ENCODE results near the gene FEN1. TPM values are rescaled to one million over a fixed set of nuclear protein-coding genes. Genes with fewer than 3 reads are reported as not detected.

FEN1 gene
- total and polyA plus RNA-seq, 8 donors = 13.9 to 42.4 (median 26.2) TPM

- Histone ChIP-seq H3K4me3 (peak overlapping the region; percentile 54 to 68), H3K9me3 (no peaks in the 10 kb centered on the region), H3K36me3 (peaks cover 0 to 34% of the 10 kb centered on the region in 2 donors), H3K27ac (peak overlapping the region; percentile 95 to 97), H3K27me3 (peaks cover 0 to 28% of the 10 kb centered on the region in 2 donors), H3K4me1 (peaks cover 3 to 27% of the 10 kb centered on the region in 2 donors)
- intact Hi-C loops (cut with DNase I) = no loop called here
- no peak for TF ChIP-seq CTCF (IDR thresholded peaks at IDR 0.05)
- DNase-seq (peak in 1 of 4 donors; percentile 32), ATAC-seq (no peak)
Observed at GRCh38 chr11:61814247-61814957, 21.7 kb downstream of the FEN1 start.

- Histone ChIP-seq H3K27ac (peak overlapping the region; percentile 95 to 97), H3K9me3 (no peaks in the 10 kb centered on the region), H3K36me3 (peaks cover 0 to 27% of the 10 kb centered on the region in 2 donors), H3K27me3 (peaks cover 0 to 28% of the 10 kb centered on the region in 2 donors), H3K4me3 (peak overlapping the region; percentile 54 to 68), H3K4me1 (peaks cover 3 to 27% of the 10 kb centered on the region in 2 donors)
- peak; percentile 91 for ATAC-seq
- TF ChIP-seq CTCF (IDR thresholded peaks at IDR 0.05) = no peak
- DNase-seq = peak; percentile 87 to 99 (median 98)
- intact Hi-C loops (cut with DNase I) = no loop called here
Observed at GRCh38 chr11:61814958-61815789, 22.5 kb downstream of the FEN1 start.

- no peak for TF ChIP-seq CTCF (IDR thresholded peaks at IDR 0.05)
- intact Hi-C loops (cut with DNase I) = no loop called here
- H3K36me3 ChIP-seq = peaks cover 0 to 18% of the 10 kb centered on the region in 2 donors
Observed at GRCh38 chr11:61815790-61816735, 23.4 kb downstream of the FEN1 start.

GRCh38 chr11:61816736-61817455, 24.2 kb downstream of the FEN1 start, which contains the start of gene FADS1:
Gene FADS1 (minus strand): TSS chr11:61817003. CDS start chr11:61816929, 74 bp downstream.
- Histone ChIP-seq H3K36me3 (peaks cover 0 to 9% of the 10 kb centered on the region in 2 donors), H3K27me3 (peaks cover 0 to 28% of the 10 kb centered on the region in 2 donors), H3K4me1 (peaks cover 3 to 27% of the 10 kb centered on the region in 2 donors), H3K4me3 (peak within 1 kb of the TSS; percentile 54 to 68), H3K27ac (peak within 1 kb of the TSS; percentile 95 to 97), H3K9me3 (no peaks in the 10 kb centered on the region)
- TF ChIP-seq CTCF (IDR thresholded peaks at IDR 0.05) = peak; percentile 42 to 57
- DNase-seq = peak; percentile 87 to 96 (median 94)
- peak; percentile 68 for ATAC-seq
- intact Hi-C loops (cut with DNase I) = no loop called here

More at GRCh38 chr11:61815790-61816735, 23.4 kb downstream of the FEN1 start:
- peaks cover 0 to 28% of the 10 kb centered on the region in 2 donors for H3K27me3 ChIP-seq
- ATAC-seq (peak; percentile 43), DNase-seq (peak; percentile 53 to 88 (median 68))
- peak overlapping the region; percentile 54 to 68 for H3K4me3 ChIP-seq
- H3K27ac ChIP-seq = peak overlapping the region; percentile 95 to 97
- H3K4me1 ChIP-seq = peaks cover 3 to 27% of the 10 kb centered on the region in 2 donors
- no peaks in the 10 kb centered on the region for H3K9me3 ChIP-seq
